Measurements from ENCODE around the gene ARHGEF19.

ARHGEF19 gene

GRCh38 chr1:16167331-16168143 is 44.9 kb downstream of the ARHGEF19 start (continued):
- TF ChIP-seq KLF7 (tag by site-specific recombination; IDR thresholded peaks at IDR 0.05; ENCODE audit: borderline replicate concordance) = no peak
- no peak for TF ChIP-seq ZNF416 (tag by site-specific recombination; IDR thresholded peaks at IDR 0.05)
- TF ChIP-seq ZNF155 (tag by site-specific recombination; IDR thresholded peaks at IDR 0.05) = no peak
- TF ChIP-seq ZBTB8A (tag by site-specific recombination; IDR thresholded peaks at IDR 0.05) = peak; percentile 24; the same call in 1 of the 2 replicates
- TF ChIP-seq ZNF707 (tag by site-specific recombination; IDR thresholded peaks at IDR 0.05) = no peak
- no peak for TF ChIP-seq ZNF561 (tag by site-specific recombination; IDR thresholded peaks at IDR 0.05; ENCODE audit: borderline replicate concordance)
- no peak for TF ChIP-seq ZNF521 (tag by site-specific recombination; IDR thresholded peaks at IDR 0.05)
- no peak for TF ChIP-seq ZNF175 (tag by site-specific recombination; IDR thresholded peaks at IDR 0.05)
- TF ChIP-seq ZFHX2 (tag by site-specific recombination; conservative IDR thresholded peaks at IDR 0.05) = no peak
- no peak for TF ChIP-seq OSR2 (tag by site-specific recombination; IDR thresholded peaks at IDR 0.05)
- no peak for TF ChIP-seq ZBTB26 (tag by site-specific recombination; optimal IDR thresholded peaks at IDR 0.05)
- TF ChIP-seq GLIS1 (tag by site-specific recombination; IDR thresholded peaks at IDR 0.05) = no peak
- TF ChIP-seq ATF2 (tag by site-specific recombination; IDR thresholded peaks at IDR 0.05; ENCODE audit: low read depth) = no peak
- TF ChIP-seq ZNF394 (tag by site-specific recombination; IDR thresholded peaks at IDR 0.05; ENCODE audit: borderline replicate concordance) = no peak
- no peak for TF ChIP-seq ZNF555 (tag by site-specific recombination; conservative IDR thresholded peaks at IDR 0.05)
- TF ChIP-seq TRIM28 (IDR thresholded peaks at IDR 0.05; ENCODE audit: borderline replicate concordance, low read length) = no peak
- no peak for TF ChIP-seq ZNF140 (tag by site-specific recombination; IDR thresholded peaks at IDR 0.05)
- TF ChIP-seq ZNF645 (tag by site-specific recombination; IDR thresholded peaks at IDR 0.05) = no peak
- TF ChIP-seq ZNF530 (tag by site-specific recombination; IDR thresholded peaks at IDR 0.05; ENCODE audit: low read depth) = no peak
- TF ChIP-seq ZNF26 (tag by site-specific recombination; IDR thresholded peaks at IDR 0.05) = no peak
- TF ChIP-seq ZSCAN4 (tag by site-specific recombination; IDR thresholded peaks at IDR 0.05) = no peak
- TF ChIP-seq OVOL3 (tag by site-specific recombination; IDR thresholded peaks at IDR 0.05) = no peak
- TF ChIP-seq ZBTB21 (tag by site-specific recombination; IDR thresholded peaks at IDR 0.05) = no peak
- no peak for TF ChIP-seq ZNF16 (tag by site-specific recombination; IDR thresholded peaks at IDR 0.05; ENCODE audit: low read depth)
- TF ChIP-seq ZNF133 (tag by site-specific recombination; IDR thresholded peaks at IDR 0.05) = no peak
- no peak for TF ChIP-seq ZNF76 (tag by site-specific recombination; IDR thresholded peaks at IDR 0.05; ENCODE audit: borderline replicate concordance, low read depth)
- peak; percentile 38; the same call in 1 of the 2 replicates for TF ChIP-seq ZBTB20 (tag by site-specific recombination; IDR thresholded peaks at IDR 0.05)
- TF ChIP-seq ZNF148 (tag by site-specific recombination; IDR thresholded peaks at IDR 0.05; ENCODE audit: borderline replicate concordance) = no peak
- no peak for TF ChIP-seq ZNF571 (tag by site-specific recombination; IDR thresholded peaks at IDR 0.05)
- TF ChIP-seq ZIC2 (tag by site-specific recombination; IDR thresholded peaks at IDR 0.05) = peak; percentile 46; the same call in 1 of the 2 replicates
- peak; percentile 37; the same call in 1 of the 2 replicates for TF ChIP-seq SP3 (tag by site-specific recombination; IDR thresholded peaks at IDR 0.05)

Measured in HEK293 (cell line).